Ramos (cell line): ENCODE measurements around the gene DCAF15.

Experiments used
- in situ Hi-C: fragments of 300-500 bp; cut with MboI; formaldehyde crosslinking; loops from one replicate; pipeline ENCODE4 v1.14.3; 2022; ENCODE audit warnings: low sequenced_read_pairs; ENCODE audit not compliant: unreplicated experiment

DCAF15 gene

GRCh38 chr19:13987101-13987890, 35.0 kb downstream of the DCAF15 start:
- in situ Hi-C loops, result no loop called here

- in situ Hi-C loops, result no loop called here
Observed at GRCh38 chr19:13989487-13989886, 37.2 kb downstream of the DCAF15 start.

DNA sequence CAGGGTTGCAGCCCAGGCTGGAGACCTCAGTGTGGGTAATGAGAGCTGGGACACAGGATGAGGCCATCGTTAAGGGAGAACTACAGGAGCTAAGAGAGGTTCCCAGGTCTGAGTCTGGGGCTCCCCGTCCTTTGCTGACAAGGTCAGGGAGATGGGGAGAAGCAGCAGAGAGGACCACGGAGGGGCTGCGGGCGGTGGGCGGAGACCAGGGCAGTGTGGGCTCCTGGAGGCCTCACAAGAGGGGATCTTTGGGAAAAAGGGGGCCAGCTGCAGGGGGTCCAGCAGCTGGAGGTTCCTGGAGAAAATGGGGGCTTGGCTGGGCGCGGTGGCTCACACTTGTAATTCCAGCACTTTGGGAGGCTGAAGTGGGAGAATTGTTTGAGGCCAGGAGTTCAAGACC, 37.8 kb downstream of the DCAF15 start:
- in situ Hi-C loops, result no loop called here

DNA sequence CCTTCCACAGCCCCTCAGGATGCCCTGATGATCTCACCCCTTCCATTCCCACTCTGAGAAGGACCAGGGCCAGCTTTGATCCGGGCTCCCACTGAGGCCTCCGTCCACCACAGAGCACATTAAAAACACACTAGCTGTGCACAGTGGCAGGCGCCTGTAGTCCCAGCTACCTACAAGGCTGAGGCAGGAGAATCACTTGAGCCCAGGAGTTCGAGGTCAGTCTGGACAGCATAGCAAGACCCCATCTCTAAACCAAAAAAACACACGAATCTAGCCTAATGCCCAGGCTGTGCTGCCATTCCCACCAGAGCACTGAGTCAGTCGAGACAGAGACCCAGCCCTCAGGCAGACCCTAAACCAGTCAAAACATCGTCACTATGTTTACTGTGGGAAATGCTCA, 39.7 kb downstream of the DCAF15 start:
- in situ Hi-C loops, result no loop called here

- in situ Hi-C loops, result no loop called here
Observed at GRCh38 chr19:13993590-13994300, 41.4 kb downstream of the DCAF15 start.

- in situ Hi-C loops, result no loop called here
Observed at GRCh38 chr19:13995017-13995728, 42.9 kb downstream of the DCAF15 start.

- in situ Hi-C loops, result no loop called here
Observed at GRCh38 chr19:13995878-13996765, 43.8 kb downstream of the DCAF15 start.

GRCh38 chr19:13996928-13997630, 44.8 kb downstream of the DCAF15 start:
- in situ Hi-C loops, result no loop called here

DNA sequence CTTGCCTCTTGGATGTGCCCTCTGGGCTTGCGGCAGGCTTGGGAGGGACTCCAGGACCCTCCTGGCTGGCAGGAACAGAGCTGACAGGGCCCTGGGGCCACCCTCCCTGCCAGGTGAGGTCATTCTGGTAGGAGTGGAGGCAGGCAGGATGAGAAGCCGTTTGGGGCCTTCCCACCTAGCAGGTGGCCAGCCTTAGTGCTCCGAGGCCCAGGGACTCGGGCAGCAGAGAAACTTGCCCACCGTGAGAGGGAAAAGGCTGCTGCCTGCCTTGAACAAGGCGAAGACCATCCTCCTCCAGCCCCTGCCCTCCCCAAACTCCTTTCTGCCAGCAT, 45.3 kb downstream of the DCAF15 start:
- in situ Hi-C loops, result no loop called here

DNA sequence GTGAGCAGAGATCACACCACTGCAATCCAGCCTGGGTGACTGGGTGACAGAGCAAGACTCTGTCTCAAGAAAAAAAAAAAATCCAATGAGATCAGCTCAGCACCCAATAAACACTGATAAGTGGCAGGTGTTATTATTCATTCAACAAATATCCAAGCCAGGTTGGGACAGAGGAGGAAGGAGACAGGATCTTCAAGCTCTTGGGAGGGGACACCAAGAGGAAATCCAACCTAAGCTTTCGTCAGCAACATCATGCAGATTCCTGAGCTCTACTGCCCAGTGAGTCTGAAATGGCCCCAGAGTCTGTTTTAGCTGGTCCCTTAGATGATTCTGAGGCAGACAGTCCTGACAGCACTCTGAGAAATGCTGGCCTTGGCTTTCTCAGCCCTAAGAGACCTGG, 46.1 kb downstream of the DCAF15 start:
- in situ Hi-C loops, result no loop called here

GRCh38 chr19:13999085-13999484, 46.8 kb downstream of the DCAF15 start:
- in situ Hi-C loops, result no loop called here

GRCh38 chr19:14000691-14001375, 48.5 kb downstream of the DCAF15 start:
- in situ Hi-C loops, result no loop called here

GRCh38 chr19:14002571-14003250, 50.4 kb downstream of the DCAF15 start:
- in situ Hi-C loops, result no loop called here

- in situ Hi-C loops, result no loop called here
Observed at GRCh38 chr19:14003251-14004055, 51.1 kb downstream of the DCAF15 start.

DNA sequence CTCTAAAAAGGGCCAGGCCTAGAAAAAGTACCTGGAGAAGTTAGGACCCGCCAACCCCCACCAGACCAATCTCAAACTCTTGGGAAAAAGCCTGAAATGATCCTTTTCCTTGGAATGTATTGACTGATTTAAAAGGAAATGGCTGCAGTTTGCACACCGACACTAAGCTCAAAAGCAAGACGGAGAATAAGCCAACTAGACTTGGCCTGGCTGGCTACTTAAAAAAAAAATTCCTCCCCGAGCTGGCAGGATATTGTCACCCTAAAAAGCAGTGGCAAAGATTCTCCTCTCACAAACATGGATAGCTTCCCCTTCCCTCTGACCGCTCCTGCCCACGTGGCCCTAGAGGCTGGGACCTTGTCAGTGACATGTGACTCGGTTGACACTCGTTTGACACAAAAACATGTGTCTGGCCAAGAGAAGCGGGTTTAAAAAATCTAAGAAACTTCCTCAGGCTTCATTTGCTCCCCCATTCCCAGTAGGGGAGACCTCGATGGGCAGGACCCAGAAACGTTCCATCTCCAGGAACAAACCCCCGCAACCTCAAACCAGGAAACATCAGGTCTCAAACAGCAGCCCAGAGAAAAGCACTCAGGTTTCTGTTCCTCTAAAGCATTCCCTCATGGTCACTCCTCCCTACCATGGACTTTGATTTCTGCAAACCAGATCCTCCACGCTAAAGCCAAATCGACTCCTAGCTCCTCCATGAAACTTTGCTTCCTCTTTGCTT, 52.5 kb downstream of the DCAF15 start:
- in situ Hi-C loops, result no loop called here

GRCh38 chr19:14005349-14006084, 53.2 kb downstream of the DCAF15 start:
- in situ Hi-C loops, result no loop called here
